ENCODE results near the gene PTPRR.

The PTPRR gene

GRCh38 chr12:70683976-70684375 is 236.6 kb downstream of the PTPRR start:
- no peak for DNase-seq

GRCh38 chr12:70671698-70672097 is 248.8 kb downstream of the PTPRR start:
- no peak for DNase-seq

GRCh38 chr12:70670948-70671347 is 249.6 kb downstream of the PTPRR start:
- no peak for DNase-seq

GRCh38 chr12:70667253-70667652 is 253.3 kb downstream of the PTPRR start:
- no peak for DNase-seq

- DNase-seq: no peak
Observed at GRCh38 chr12:70666364-70666763, 254.2 kb downstream of the PTPRR start.

GRCh38 chr12:70664465-70664881 is 256.1 kb downstream of the PTPRR start:
- no peak for DNase-seq

- DNase-seq: no peak
Observed at GRCh38 chr12:70663838-70664237, 256.7 kb downstream of the PTPRR start.

- no peak for DNase-seq
Observed at GRCh38 chr12:70661466-70662161, 258.9 kb downstream of the PTPRR start.

- no peak for DNase-seq
Observed at GRCh38 chr12:70660620-70661219, 259.8 kb downstream of the PTPRR start.

- DNase-seq: no peak
Observed at GRCh38 chr12:70660002-70660604, 260.4 kb downstream of the PTPRR start.

GRCh38 chr12:70659077-70659606 is 261.4 kb downstream of the PTPRR start:
- DNase-seq: no peak

- no peak for DNase-seq
Observed at GRCh38 chr12:70657616-70658286, 262.8 kb downstream of the PTPRR start.

- DNase-seq: no peak
Observed at GRCh38 chr12:70652451-70652850, 268.1 kb downstream of the PTPRR start.

- no peak for DNase-seq
Observed at GRCh38 chr12:70648831-70649230, 271.7 kb downstream of the PTPRR start.

GRCh38 chr12:70648191-70648590 is 272.3 kb downstream of the PTPRR start:
- no peak for DNase-seq

GRCh38 chr12:70646850-70647249 is 273.7 kb downstream of the PTPRR start:
- no peak for DNase-seq

- no peak for DNase-seq
Observed at GRCh38 chr12:70645494-70646317, 274.8 kb downstream of the PTPRR start.

GRCh38 chr12:70644861-70645260 is 275.7 kb downstream of the PTPRR start:
- DNase-seq: no peak

GRCh38 chr12:70643939-70644338 is 276.6 kb downstream of the PTPRR start:
- DNase-seq: no peak

GRCh38 chr12:70641691-70642090 is 278.8 kb downstream of the PTPRR start:
- DNase-seq: no peak

- no peak for DNase-seq
Observed at GRCh38 chr12:70640901-70641300, 279.6 kb downstream of the PTPRR start.

- no peak for DNase-seq
Observed at GRCh38 chr12:70639535-70639934, 281.0 kb downstream of the PTPRR start.

Measured in NCI-H146 (cell line).